HG03108 (cell line): ENCODE data around the gene RNASE12.
"Not testable (repeated sequence)": the region's sequence is repeated elsewhere in the genome, so short reads cannot be mapped to it uniquely, and the experiment has no call there.

Experiments
- ATAC-seq: cut with Tn5 transposase; IDR thresholded peaks from one replicate; pipeline ENCODE4 v1.9.1; 2021; ENCODE audit warnings: moderate library complexity; ENCODE audit not compliant: unreplicated experiment

Gene RNASE12

DNA sequence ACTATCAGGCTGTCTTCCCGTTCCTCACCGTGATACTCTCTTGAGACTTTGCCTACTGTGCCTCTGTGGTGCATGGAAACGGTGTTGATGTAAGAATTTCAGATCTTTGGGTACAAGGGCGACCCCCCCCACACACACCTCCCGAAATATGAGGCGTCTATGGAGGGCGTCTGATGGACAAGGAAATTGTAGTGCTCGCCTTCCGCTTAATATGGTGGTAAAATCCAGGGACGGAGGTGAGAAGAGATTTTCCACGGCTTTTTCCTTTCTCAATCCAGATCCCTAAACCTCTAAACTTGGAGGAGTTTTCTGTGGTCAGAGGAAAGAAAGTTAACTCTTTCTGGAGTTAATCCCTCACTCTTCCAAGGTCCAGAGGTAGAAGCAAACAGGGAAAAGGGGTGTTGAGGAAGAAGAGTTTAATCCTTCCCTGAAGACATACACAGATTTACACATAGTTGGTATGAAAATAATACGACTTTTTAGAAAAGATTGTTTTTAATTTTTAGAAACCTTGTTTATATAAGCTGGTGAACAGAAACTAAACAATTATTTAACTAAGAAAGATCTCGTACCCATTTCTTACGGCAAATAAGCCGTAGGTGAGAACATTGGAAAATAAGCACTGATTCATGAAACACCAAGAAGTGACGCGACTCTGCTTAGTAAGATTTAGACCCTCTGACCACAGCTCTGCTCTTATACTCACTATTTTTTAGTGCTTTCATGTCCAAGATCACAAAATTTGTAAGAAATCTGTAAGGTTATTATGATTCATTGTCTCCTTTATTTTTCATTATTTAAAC is 23.1 kb upstream of the RNASE12 start:
- no peak for ATAC-seq

DNA sequence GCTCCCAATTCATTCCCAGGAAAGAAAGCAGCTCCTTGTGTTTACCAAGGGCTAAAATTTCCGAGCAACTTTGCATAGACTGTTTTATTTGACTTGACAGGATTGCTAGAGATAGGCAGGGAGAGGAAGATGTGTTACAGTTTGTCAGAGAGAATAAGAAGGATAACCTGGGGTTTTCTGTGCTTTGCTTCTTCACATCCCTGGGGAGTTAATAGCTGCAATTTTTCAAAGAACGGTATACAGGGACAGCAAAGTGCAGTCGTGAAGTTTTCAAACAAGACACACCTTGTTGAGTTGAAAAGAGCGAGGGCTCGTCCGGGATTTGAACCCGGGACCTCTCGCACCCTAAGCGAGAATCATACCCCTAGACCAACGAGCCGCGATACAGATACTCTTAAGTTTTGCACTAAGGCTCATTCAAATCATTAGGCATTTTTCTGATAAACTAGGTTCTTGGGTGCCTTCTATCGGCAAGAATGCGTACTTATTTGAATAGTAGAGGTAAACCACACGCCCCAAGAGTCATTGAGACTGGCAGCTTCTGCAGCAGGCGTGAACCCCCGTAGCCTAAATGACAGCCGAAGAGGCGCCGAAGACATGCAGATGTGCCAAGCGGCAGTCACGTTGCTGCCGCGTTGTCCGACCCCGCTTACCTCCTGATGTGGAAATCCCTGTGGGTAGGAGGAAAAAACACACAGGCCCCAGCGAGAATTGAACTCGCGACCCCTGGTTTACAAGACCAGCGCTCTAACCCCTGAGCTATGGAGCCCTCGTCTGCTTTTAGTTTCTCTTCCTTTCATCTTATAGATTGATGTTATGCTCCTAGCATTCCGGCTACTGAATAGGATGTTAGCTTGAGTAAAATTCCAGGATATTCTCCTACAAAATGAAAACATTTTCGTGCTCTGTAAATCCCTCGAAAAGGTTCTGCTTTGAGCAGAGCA is 22.2 kb upstream of the RNASE12 start:
- peak; percentile 53 for ATAC-seq

GRCh38 chr14:20612403-20612802 is 21.2 kb upstream of the RNASE12 start:
- ATAC-seq, result no peak

DNA sequence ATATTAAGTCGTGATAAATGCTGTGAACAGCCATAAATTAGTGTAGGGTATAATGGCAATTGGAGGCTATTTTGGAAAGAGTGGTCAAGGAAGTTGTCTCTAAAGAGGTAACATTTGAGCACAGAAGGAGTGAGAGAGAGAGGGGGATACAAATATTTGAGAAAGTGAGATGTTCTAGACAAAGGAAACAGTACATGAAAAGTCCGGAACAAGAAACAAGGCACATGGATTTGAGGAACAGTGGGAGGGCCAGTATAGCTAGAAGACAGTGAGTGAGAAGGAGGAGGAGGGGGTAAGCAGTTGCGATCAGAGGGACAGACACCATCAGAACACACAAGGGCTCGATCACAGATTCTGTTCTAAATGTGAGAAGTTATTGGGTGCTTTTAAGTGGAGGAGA is 20.1 kb upstream of the RNASE12 start:
- ATAC-seq, result no peak

DNA sequence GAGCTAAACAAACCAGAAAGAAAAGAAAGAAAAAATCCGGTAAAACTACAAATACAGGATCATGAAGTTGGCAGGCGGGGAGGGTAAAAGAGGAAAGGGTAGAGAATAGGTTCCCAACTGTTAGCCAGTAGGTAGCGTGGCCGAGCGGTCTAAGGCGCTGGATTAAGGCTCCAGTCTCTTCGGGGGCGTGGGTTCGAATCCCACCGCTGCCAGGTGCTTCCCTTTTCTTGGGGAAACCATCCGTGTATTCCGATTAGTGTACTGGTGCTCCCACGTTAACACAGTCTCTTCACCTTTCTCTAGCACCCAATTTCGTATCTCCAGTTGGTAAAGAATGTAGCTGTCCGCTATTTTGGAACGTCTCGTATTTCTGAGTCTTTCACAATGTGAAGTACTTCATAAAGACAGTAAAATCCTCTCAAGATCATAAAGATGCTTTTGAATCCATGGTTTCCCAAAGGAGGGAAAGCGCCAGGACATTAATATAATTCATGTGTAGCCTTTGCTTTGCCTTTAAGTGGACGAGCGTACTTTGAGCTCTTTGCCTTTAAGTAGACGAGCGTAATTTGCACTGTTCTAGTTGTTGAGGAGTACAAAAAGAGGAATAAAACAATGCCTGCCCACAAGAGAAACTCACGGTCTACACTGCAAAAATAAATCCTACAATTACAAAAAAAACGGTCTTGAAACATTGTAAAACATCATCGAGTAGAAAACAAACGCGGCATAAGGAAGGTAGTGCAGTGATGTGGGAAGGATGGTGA is 19.0 kb upstream of the RNASE12 start:
- ATAC-seq, result no peak

- no peak for ATAC-seq
Measured at GRCh38 chr14:20609215-20610001, 18.2 kb upstream of the RNASE12 start.

DNA sequence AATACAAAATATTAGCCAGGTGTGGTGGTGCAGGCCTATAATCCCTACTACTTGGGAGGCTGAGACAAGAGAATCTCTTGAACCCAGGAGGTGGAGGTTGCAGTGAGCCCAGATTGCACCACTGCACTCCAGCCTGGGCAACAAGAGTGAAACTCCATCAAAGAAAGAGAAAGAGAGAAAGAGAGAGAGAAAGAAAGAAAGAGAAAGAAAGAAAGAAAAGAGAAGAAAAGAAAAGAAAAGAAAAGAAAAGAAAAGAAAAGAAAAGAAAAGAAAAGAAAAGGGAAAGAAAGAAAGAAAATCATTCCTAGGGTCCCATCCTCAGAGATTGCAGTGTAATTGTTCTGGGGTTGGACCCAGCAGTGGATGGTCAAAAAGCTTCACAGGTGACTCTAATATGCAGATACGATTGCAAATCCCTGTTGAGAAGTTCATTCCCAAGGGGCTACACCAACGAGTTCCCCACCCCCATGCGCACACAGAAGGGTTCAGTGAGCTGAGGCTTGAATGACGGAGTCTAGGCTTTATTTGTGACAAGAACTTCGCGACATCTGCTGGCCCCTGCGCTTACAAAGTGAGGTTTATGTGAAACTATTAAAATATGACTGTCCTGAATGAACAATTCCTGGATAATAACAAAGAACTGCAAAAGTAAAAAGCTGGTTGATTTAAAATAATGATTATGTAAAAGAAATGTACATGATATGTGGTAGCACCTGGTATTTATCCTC is 17.4 kb upstream of the RNASE12 start:
- ATAC-seq, result no peak

DNA sequence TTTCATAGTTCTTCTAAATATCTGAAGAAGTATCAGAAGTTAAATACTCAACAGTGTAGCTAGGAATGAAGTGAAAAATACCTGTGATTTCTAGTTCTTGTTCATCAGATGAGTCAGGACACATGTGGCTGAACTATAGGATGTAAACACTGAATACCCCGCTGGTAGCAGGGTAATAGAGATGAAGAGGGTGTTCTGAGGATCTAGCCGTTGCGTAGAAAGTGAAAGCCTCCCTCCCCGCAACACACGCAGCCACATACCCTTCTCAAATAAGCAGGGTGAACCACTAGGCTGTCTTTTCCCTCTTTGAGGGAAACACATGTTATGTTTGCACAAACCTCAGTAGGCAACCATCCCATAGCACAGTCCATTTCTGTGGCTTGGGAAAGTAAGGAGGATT is 16.4 kb upstream of the RNASE12 start:
- ATAC-seq, result no peak

DNA sequence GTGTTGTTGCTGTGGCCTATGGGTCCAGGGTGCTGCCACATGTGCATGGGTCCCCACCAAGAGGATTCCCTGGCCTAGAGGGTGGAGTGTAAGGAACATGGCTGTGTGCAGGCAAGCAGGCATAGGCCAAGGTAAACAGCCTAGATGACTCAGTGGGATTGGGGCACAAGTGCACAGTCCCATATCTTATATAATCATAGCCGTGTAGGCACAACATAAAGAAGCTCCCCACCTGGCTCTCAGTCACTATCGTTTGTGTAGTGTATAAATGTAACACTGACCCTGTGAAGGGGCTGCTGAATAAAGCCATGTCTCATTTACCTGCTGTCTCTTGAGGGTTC is 15.7 kb upstream of the RNASE12 start:
- no peak for ATAC-seq

DNA sequence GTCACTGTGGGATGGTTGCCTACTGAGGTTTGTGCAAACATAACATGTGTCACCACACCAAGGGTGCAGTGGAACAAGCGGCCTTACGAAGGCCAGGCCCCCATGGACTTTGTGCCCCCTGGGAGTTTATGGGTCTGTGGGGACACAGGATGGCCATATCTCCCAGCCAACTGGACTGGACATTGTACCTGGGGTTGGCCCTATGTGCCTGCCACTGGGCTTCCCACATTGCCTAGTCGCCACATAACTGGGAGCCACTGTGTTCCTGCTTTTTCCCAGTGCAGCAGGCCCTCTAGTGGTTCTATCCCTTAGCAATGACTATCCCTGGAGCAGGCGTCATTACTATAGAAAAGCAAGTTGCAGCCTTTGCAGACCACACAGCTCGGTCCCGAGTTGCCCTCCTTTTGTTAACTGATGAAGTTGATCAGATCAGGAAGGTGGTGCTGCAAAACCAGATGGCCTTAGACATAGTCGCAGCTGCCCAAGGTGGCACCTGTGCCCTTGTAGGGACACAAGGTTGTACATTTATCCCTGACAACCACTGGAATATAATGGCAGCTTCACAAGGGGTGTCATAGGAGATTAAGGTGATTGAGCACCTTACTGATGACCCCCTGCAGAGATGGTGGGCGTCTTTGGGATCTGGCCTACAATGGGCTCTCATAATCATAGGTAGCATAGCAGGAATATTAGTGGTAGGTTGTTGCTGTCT is 15.2 kb upstream of the RNASE12 start:
- ATAC-seq, result no peak

GRCh38 chr14:20603813-20604690 is 12.9 kb upstream of the RNASE12 start:
- no peak for ATAC-seq

DNA sequence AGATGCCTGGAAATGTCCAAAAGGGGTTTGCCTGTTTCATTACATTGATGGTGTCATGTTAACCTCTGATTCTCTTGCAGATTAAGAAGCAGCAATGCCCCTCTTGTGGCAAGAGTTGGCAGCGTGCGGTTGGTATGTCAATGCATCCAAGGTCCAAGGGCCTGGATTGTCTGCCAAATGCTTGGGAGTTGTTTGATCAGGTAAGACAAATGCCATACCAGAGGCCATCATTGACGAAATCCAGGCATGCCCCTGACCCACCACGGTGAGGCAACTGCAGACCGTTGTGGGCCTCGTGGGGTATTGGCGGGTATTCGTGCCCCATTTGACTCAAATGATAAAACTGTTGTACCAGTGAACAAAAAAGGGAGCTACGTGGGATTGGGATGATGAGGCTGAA is 11.4 kb upstream of the RNASE12 start:
- ATAC-seq, result no peak

- ATAC-seq, result no peak
Measured at GRCh38 chr14:20601522-20601921, 10.3 kb upstream of the RNASE12 start.

DNA sequence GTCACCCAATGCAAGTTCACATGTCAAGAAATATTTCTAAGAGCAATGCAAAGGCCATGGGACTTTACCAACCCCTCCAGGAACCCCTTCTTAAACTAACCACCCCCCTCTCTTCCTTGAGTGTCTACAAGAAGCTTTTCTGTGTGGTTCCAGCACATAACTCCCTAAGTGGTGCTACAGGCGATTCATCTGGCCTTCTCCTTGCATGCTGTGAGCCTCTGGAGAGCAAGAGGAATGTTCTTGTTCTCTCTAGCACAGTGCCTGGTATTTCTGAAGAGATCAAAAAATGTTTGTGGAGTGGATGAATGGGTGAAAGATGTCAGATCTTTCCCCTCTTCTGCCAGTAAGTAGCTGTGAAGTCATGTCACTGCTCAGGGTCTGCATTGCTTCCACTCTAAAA is 5.9 kb upstream of the RNASE12 start:
- no peak for ATAC-seq

DNA sequence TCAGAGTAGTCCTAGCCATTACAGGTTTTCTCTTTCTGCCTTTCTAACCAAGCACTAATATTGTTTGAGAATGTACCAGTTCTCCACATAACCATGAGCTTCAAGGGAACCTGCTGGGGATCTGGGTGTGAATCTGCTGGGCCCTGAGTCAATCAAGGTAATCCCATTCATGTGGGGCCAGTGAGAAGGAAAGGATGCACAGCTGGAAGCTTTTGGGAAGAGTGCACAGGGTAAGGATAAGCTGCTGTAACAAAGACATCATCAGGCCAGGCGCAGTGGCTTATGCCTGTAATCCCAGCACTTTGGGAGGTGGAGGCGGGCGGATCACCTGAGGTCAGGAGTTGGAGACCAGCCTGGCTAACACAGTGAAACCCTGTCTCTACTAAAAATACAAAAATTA is 4.5 kb upstream of the RNASE12 start:
- not testable (repeated sequence) for ATAC-seq

GRCh38 chr14:20592574-20592973 is 1.4 kb upstream of the RNASE12 start:
- no peak for ATAC-seq

- ATAC-seq, result no peak
Measured at GRCh38 chr14:20587489-20588154, 3.6 kb downstream of the RNASE12 start, which contains the start of gene RNASE11. Gene RNASE11, minus strand, starts transcription at chr14:20588001.

DNA sequence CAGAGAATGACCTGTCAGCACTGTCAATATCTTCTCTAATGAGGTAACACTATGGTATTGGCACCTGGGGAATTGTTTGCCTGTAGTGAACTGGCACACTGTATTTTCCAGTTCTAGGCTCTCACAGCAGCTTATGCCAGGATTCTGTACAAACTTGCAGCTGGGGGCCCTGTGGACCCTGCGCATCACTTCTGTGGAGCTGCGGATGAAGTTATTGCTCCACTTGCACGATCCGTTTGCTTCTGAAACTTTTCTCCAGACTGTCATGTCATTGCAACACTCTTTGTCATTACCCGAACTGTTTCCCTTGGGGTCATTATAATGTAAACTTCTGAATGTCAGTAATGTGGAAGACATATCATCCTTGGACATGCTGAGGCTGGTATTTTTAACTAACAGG is 7.3 kb downstream of the RNASE12 start:
- ATAC-seq, result no peak
